Neutrophil (primary cell): ENCODE results near the gene ATP8A1.
"Not testable (repeated sequence)": the region's sequence is repeated elsewhere in the genome, so short reads cannot be mapped to it uniquely, and the experiment has no call there.

Experiments used
- H3K27ac ChIP-seq: fragments of 200-600 bp; sonication (generic); 2 replicates; pipeline ENCODE4 v1.5.1; 2016; ENCODE audit warnings: mild to moderate bottlenecking, moderate library complexity
- H3K27me3 ChIP-seq: fragments of 200-600 bp; sonication (generic); 2 replicates; pipeline ENCODE4 v1.6.0; 2016; ENCODE audit warnings: mild to moderate bottlenecking
- H3K36me3 ChIP-seq: fragments of 200-600 bp; sonication (generic); 2 replicates; pipeline ENCODE4 v1.5.1; 2017
- H3K4me1 ChIP-seq, 2 experiments: fragments of 200-600 bp in 1 of 2; sonication (generic) in 1 of 2; 1 replicate in 1 of 2; 2 replicates in 1 of 2; pipeline versions ENCODE4 v1.5.1 to v1.6.1; 2013 to 2016; ENCODE audit warnings: low read depth in 1 of 2, low read length in 1 of 2, mild to moderate bottlenecking in 1 of 2, moderate library complexity in 1 of 2; ENCODE audit not compliant: control insufficient read depth in 1 of 2, insufficient read depth in 1 of 2
- H3K4me3 ChIP-seq, 2 experiments: fragments of 200-600 bp in 1 of 2; sonication (generic) in 1 of 2; 1 replicate in 1 of 2; 2 replicates in 1 of 2; pipeline ENCODE4 v1.5.1; 2013 to 2016; ENCODE audit warnings: low read depth in 1 of 2, low read length in 1 of 2, mild to moderate bottlenecking in 1 of 2, moderate library complexity in 1 of 2
- H3K9me3 ChIP-seq: fragments of 200-600 bp; sonication (generic); 2 replicates; pipeline ENCODE4 v1.5.1; 2016
- CTCF ChIP-seq: fragments of 200-600 bp; sonication (generic); IDR thresholded peaks from 2 replicates; pipeline ENCODE4 v1.5.1; 2016; ENCODE audit warnings: antibody characterized with exemption

Gene ATP8A1

GRCh38 chr4:42391355-42391664 is 265.6 kb downstream of the ATP8A1 start:
- no peak for TF ChIP-seq CTCF
- Histone ChIP-seq H3K9me3 (no peaks in the 10 kb centered on the region), H3K4me1 (peaks cover 0 to under 1% of the 10 kb centered on the region in 2 experiments), H3K4me3 (no peak overlapping the region), H3K27me3 (peaks cover 60% of the 10 kb centered on the region), H3K27ac (no peak overlapping the region), H3K36me3 (no peaks in the 10 kb centered on the region)

- peaks cover 54% of the 10 kb centered on the region for H3K27me3 ChIP-seq
- H3K9me3 ChIP-seq: no peaks in the 10 kb centered on the region
- TF ChIP-seq CTCF: no peak
- H3K27ac ChIP-seq: no peak overlapping the region
- H3K4me3 ChIP-seq: no peak overlapping the region
- no peaks in the 10 kb centered on the region for H3K4me1 ChIP-seq
- H3K36me3 ChIP-seq: no peaks in the 10 kb centered on the region
Measured at GRCh38 chr4:42390622-42391354, 266.1 kb downstream of the ATP8A1 start.

GRCh38 chr4:42385516-42385915 is 271.4 kb downstream of the ATP8A1 start:
- Histone ChIP-seq H3K27ac (no peak overlapping the region), H3K4me3 (no peak overlapping the region), H3K27me3 (peaks cover 24% of the 10 kb centered on the region), H3K9me3 (no peaks in the 10 kb centered on the region), H3K36me3 (no peaks in the 10 kb centered on the region), H3K4me1 (no peaks in the 10 kb centered on the region)
- no peak for TF ChIP-seq CTCF

- Histone ChIP-seq H3K36me3 (no peaks in the 10 kb centered on the region), H3K4me3 (no peak overlapping the region), H3K27me3 (peaks cover 23% of the 10 kb centered on the region), H3K27ac (no peak overlapping the region), H3K9me3 (no peaks in the 10 kb centered on the region), H3K4me1 (no peaks in the 10 kb centered on the region)
- TF ChIP-seq CTCF: no peak
Measured at GRCh38 chr4:42381666-42382065, 275.2 kb downstream of the ATP8A1 start.

GRCh38 chr4:42377497-42377896 is 279.4 kb downstream of the ATP8A1 start:
- H3K27me3 ChIP-seq: peaks cover 16% of the 10 kb centered on the region
- no peak overlapping the region for H3K4me3 ChIP-seq
- no peak overlapping the region for H3K27ac ChIP-seq
- H3K9me3 ChIP-seq: no peaks in the 10 kb centered on the region
- no peak for TF ChIP-seq CTCF
- H3K36me3 ChIP-seq: no peaks in the 10 kb centered on the region
- H3K4me1 ChIP-seq: no peaks in the 10 kb centered on the region

GRCh38 chr4:42372303-42372702 is 284.6 kb downstream of the ATP8A1 start:
- not testable (repeated sequence) for H3K4me1 ChIP-seq, H3K9me3 ChIP-seq, H3K27me3 ChIP-seq, H3K27ac ChIP-seq, H3K4me3 ChIP-seq, H3K36me3 ChIP-seq
